Ovary (tissue), 3 donors: ENCODE data around the gene SLC7A7.

ENCODE experiments used
- CTCF ChIP-seq, 3 donors: fragments of 450-650 bp in 2 of 3; fragments of 200-600 bp in 1 of 3; IDR thresholded peaks; one replicate each; pipeline versions ENCODE4 v1.5.1 to v1.8.0; 2016 to 2022; ENCODE audit warnings: antibody characterized with exemption in 3 of 3, mild to moderate bottlenecking in 1 of 3
- EP300 ChIP-seq: sonication (generic); formaldehyde crosslinking; IDR thresholded peaks from one replicate; pipeline ENCODE4 v1.6.1; 2017; ENCODE audit warnings: antibody characterized with exemption
- POLR2A ChIP-seq: fragments of 450-650 bp; IDR thresholded peaks from one replicate; pipeline ENCODE4 v1.6.1; 2017; ENCODE audit warnings: antibody characterized with exemption, mild to moderate bottlenecking, moderate library complexity
- donor health status: DM: no; HTN: no; CAD: no.

GRCh38 chr14:22801716-22802115 is 13.5 kb downstream of the SLC7A7 start:
- no peak for TF ChIP-seq CTCF (IDR thresholded peaks at IDR 0.05)
- TF ChIP-seq POLR2A = no peak
- TF ChIP-seq EP300 = no peak
